ENCODE data around the gene FILIP1.
"Not testable (repeated sequence)": the region's sequence is repeated elsewhere in the genome, so short reads cannot be mapped to it uniquely, and the experiment has no call there.

Gene FILIP1

DNA sequence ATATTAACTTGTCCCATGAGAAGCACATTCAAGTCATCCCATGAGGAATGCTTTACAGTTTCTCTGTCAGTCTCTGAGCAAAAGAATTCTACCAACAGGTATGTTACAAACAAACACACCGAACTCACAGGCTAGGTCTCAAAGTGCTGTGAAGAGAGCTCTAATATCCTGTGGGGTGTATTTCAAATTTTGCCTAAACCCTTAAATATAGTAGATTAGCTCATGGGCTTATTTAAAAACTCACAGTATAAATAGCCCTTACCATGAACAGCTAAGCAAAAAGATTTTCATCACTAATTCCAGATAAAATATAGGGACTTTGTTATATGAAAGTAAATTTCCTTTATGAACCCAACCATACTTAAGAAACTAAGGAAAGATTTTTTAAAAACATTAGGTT is 77.8 kb downstream of the FILIP1 start:
- no peak for DNase-seq

DNA sequence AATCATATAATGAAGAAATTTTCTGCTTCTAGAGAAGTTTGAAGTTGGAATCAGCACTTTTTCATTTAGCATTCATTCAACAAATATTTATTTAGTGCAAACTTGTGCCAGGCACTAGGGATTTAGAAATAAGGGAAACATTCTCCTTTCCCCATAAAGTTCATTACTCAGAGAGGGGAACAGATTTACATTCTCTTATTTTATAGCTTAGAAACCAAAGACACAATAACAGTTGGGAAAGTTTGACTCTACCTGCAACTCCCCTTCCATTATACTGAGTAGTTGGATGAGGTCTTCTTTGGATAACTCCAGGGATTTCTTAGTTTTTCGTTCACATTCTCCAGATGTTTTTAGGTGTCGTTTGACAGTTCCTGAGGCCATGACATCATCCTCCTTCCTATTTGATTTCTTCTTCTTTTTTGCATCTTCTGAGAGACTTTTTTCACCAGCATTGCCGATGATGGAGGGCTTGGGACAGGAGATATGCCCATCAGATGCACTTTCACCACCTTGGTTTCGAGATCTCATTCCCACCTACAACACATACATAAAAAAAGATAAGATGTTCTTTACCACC is 79.1 kb downstream of the FILIP1 start:
- no peak for DNase-seq

DNA sequence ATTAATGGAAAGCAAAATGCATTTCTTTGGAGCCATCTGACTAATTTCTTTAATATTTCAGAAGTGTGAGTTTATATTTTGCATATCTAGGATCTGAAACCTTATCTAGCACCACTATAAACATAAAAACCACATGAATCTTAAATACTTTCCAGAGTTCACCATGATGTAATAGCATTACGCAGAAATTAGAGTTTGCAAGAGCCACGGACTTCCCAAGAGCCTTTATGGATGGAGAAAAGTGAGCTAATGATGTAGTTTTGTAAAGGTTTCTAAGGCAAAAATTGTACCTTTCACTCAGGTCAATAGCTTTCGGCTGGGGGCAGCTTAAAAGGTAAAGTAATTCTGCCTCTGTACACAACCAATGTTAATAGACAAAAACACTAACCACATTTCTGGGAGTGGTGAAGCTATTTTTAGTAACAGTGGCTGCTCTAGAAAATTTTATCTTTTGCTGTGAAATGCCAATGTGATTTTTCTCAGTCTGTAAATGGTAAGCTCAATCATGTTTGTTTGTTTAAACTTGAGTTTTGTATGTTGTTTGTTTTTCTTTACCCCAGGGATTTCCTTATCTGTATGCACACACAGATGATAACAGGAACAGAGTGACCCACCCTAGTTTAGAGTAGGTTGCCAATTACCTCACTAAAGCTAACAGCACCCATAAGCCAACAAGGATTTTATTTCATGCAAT is 80.5 kb downstream of the FILIP1 start:
- DNase-seq: no peak

DNA sequence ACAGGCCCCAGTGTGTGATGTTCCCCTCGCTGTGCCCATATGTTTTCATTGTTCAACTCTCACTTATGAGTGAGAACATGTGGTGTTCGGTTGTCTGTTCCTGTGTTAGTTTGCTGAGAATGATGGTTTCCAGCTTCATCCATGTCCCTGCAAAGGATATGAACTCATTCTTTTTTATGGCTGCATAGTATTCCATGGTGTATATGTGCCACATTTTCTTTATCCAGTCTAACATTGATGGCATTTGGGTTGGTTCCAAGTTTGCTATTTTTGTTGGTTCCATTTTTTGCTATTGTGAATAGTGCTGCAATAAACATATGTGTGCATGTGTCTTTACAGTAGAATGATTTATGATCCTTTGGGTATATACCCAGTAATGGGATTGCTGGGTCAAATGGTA is 83.0 kb downstream of the FILIP1 start:
- DNase-seq: not testable (repeated sequence)

DNA sequence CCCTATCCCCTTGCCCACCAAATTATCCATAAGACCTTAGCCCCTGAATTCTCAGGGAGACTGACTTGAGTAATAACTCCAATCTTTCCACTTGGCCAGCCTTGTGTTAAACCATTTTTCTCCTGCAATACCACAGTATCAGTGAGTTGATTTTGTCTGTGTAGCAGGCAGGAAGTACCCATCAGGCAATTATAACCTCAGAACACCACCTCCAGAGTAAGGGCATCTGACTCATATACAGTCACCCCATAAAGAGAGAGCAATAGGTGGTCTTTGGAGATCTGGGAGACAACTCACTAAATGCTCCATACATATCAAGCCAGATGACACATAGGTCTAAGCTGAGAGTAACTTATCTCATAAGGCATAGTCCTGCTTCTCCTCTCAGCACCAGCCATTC is 83.7 kb downstream of the FILIP1 start:
- no peak for DNase-seq

DNA sequence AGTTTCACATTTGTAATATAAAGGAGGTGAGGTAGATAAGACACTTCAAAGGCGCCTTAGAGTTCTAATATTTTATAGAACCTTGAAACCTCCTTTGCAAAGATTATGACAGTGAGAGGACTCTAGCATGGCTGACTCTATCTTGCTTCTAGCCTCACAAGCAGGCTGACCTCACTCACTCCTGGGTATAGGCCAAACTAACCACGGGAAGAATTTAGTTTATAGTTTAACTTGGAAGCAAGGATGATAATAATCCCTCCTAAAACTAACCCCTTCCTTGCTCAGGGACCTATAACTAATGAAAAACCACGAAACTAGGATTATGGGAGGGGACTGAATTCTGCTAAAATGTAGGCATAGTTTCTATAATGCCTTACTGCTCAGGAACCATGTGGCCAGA is 84.3 kb downstream of the FILIP1 start:
- DNase-seq: no peak

DNA sequence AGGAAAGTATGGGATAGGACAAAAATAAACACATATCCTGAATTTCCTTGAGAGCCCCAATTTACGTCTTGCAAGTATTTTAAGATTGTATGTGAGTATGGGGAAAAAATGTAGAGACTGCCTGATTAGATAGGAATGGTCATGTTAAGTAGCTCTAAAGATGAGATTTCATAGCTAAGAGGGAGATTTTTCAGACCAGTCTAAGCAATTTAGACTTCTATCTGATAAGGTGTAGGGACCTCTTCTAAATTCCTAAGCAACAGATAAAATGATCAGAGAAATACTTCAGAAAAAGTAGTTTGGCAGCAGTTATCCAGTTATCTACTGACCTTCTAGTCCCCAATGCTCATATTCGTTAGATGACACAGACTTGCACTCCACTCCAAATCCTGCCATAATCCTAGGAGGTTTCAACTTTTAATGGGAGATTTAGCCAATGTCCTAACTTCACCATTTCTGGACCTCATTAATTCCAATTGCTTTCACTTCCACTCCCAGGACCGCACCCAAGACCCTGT is 90.0 kb downstream of the FILIP1 start:
- DNase-seq: no peak

DNA sequence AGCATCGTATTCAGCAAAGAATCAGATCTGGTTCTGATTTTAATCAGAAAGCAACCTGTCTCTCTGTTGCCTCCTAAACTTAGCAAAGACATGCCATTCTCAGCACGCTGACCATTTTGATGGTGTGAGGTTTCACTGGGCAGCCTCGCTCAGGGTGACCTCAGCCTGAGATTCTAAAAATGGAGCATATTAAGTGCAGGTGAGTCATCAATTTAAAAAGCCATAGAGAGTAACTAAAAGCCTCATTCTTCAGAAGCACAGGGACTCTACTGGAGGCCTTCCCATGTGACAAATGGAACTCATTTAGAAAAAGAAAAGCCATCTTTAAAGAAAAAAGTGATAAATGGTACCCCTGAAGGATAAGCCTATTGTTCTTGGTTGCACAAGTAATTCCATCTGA is 91.3 kb downstream of the FILIP1 start:
- no peak for DNase-seq

DNA sequence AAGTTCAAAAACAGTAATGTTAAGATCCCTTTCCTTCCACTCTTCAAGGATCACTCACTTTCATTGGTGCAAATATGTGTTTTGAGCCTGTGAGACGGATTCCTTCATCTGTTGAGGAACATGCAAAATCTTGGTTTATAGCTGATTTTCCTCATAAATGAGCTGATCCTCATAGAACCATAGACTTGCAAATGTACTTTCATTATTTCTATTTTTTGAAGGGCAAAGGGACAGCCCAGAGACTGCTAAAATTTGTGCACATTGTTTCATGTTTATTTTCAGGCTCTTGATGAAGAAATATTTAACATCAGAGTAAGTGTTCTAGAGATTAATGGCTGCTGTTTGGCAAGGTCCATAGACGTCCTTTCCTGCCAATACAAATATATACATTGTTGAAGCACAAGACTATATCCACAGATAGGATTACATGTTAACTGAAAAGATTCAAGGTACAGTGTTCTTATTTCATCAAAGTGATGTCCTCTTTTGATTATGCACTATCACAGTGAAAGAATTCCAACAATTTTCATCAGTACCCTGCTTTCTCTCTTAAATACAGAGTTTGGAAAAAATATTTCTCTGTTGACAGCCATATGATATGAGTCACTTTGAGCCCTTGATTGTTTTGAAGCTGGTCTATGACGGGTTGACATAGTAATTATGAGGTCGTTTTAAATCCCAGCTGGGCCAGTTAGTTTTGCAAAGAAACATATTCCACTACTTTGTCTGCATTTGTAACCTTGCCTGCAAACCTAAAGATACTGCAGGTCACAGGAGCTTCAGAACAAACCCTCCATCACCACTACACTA is 95.7 kb downstream of the FILIP1 start:
- DNase-seq: no peak

DNA sequence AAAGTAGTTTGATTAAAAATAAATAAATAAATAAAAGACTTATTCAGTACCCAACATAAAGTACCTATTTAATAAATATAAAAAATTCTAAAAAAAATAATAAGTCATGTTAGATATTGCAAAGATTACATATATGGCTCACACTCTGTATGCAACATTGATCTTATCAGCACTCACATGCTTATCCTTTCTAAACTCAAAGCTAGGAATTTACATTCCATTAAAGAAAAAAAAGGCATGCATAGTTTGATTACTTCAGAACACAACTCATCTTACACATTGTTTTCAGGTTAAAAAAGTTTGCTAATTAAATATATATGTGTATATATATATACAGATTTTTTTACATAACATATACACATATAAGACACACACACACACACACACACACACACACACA is 96.4 kb downstream of the FILIP1 start:
- DNase-seq: no peak

DNA sequence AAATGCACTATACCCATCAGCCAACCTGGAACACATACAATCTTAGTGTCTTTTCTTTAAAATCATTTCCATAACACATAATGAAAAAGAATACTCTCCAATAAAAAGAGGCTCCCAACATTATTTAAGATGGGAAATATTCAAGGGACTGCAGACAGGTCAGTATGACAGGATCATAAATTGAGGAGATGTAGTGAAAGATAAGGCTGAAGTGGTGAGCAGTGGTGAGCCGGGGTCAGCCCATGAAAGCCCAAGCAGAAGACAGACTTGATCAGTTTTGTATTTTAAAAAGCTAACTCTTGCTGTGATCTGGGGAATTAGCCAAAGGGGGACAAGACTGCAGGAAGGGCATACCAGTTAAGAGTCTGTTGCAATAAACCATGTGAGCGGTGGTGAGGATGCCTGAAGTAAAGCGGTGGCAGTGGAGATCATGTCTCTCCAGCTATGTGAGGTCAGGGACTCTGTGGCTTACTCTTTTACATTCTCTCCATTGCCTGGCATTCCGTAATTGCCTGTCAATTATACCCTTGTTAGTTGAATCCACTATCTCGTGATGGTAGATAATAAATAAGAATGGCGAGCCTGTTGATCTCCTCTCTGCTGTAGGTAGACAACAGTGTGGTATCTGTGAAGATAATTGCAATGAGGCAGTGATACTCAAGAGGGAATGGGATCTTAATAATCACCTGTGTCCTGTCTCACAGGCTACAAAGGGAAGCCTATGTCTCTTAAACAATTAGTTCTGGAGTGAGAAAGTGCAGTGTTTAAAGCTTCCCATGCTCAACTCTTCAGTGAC is 97.4 kb downstream of the FILIP1 start:
- DNase-seq: no peak

DNA sequence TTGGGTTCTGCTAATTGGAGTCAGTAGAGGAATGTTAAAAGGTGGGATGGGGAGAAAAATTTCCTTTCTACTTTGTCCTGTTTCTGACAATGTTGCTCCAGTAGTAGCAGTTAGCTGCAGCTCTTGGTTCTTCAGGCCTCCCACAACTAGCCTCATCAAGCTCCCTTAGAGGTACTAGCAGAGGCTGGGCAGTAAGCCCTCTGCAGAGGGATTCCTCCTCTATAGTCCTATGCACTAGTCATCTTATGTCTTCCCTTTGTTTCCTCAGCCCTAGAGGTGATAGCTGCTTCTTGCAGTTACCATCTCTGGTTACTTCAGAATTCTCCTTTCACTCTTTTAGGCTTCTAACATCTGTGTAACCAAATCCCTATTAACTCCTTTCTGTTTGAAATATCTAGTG is 99.8 kb downstream of the FILIP1 start:
- DNase-seq: no peak

DNA sequence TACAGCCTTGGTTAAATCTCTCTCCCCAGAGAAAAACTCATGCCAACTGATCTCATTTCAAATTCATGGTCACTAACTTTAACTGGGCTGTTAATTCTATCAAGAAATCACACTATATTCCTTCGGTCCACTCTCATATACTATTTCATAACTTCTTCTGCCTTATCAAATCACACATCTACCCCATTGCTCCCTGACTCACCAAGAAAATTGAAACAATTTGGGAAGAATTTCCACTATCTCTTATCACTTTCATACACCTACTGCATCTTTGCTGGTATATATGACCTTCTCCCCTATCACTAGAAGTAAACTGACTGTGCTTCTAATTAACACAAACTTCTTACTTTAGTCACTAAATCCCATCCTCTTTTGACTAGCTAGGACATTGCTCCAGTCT is 102.3 kb downstream of the FILIP1 start:
- DNase-seq: no peak

DNA sequence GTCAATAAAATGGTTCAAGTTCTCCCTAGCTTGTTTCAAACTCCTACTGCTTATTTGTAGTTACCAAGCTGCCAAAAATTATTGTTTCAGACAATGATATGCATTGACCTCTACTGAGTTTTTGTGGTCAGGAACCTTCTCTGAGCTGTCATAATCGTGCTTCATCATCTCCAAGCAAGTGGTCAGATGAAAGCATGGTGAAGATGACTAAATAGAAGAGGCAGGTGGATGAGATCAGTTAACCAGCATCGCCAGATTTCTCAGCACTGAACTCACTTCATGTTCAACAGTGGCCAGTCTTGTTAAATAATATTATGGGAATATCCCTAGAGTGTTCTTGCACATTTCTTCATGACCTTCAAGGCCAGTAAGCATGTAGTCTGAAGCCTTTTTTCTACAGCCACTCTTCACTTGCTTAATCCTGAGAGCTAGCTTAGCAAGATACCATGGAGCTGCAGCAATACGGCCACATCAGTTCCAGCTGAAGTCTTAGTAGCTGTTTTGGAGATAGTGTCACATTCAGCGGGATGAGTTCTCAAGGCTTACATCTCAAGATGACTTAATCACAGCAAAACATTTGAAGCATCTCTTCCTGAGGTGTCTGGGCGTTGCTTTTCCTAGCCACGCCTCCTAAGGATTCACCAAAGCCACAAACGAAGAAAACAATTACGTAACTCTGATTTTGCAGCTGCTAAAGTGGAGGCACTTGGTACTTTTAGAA is 107.4 kb downstream of the FILIP1 start:
- DNase-seq: no peak

DNA sequence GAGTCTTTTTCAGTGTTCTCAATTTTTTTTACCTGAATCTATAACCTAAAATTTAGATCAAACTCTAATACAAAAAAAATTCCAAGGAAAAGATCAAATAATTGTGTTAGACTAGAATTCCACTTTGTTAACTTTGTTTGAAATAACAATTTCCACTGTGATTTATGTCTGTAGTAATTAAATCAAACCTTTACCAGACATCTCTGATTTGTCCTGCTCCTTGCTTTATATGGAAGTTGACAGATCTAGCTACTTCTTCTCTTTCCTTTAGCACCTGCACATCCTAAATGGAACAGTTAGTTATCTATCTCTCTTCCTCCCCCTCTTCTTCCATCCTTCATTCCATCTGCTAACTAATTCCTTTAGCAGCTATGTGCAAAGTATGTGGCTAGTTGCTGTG is 109.5 kb downstream of the FILIP1 start:
- no peak for DNase-seq

DNA sequence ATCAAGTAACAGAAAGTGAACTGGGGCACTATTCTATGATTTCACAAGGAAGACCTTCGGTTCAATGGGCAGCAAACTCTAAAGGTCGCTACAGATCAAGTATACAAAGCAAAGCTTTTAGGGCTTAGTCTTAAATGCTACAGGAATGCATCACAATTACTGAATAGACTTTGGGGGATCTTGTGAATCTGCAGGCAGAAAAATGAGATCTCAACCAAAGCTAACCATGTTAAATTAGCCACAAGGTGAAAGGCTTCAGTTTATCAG is 111.0 kb downstream of the FILIP1 start:
- DNase-seq: no peak

DNA sequence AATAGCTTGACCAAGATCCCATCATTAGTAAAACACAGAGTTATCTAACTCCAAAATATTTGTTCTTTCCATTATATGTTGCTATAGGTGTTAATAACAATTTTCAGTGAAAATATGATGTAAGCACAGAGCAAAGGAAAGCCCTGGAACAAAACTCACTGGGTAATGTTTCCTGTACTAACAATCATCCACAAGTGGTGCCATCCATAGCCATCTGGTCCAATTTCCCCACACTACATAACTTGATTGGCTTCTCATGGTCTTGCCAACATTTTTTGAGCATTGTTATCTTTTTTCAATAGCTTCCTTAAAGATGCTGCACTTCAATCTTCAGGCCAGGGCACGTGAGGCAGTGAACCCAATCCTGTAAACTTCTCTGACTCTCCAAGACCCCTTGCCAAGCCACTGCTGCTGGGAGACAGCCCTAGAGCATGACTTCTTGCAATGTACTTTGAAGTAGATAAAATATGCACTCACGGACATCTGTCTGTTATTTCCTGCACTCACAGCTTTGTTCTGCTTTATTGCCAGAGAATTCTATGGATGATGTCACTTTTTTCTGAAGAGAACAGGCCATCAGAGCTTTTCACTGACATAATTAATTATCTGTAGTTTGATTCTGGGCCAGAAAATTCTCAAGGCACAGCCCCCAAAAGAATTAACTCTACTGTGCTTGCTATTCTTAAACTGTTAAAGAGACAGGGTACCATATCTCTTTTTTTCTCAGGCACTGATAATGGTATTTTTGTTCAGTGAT is 111.5 kb downstream of the FILIP1 start:
- DNase-seq: no peak

DNA sequence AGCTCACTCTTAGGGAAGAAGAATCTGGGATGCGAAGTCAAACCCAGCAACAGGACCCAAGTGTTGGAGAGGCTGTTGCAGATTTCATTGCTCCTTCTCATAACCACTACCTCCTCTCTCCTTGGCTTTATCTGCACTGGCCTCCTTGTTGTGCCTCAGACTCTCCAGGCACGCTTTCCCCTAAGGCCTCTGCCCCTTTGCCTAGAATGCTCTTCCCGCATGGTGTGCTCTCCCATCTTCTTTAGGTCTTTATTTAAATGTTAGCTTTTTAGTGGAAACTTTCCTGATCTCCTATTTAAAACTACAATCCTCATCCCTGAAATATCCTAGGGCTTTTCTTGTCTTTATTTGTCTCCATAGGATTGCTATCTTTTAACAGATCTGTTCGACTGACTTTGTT is 114.1 kb downstream of the FILIP1 start:
- no peak for DNase-seq

DNA sequence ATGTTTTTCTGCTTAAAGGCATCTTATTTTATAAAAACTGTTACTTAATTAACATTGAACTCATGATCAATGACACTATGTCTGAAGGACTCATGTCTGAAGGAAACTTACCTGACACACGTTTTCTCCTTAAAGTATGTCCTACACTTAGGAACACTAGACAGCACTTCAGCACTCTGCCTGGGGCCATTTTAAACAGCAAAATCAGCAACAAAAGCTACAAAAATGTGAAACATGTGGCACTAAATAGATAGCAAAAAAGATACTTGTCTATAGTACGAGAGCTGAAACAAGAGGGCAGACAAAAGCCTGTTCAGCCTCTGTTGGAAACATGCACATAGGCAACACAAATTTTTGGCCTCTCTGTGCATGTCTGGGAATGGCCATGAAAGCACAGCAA is 115.5 kb downstream of the FILIP1 start:
- no peak for DNase-seq

DNA sequence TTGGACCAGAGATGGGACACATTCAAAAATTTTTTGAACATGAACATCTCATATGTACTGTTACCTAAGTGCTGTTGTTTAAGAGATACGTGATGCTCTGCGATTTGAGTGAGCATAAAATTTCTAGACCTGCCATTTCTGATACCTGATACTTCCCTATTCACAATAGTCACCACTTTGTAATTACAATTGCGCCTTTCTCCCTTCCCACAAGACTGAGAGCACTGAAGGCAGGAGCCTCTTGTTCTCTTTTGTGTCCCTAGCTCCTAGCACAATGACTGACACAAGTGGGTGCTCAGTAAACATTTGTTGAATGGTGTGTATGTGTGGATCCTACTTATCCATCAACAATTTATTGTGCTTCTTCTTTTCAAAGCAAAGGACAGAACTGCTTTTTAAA is 116.2 kb downstream of the FILIP1 start:
- DNase-seq: no peak

DNA sequence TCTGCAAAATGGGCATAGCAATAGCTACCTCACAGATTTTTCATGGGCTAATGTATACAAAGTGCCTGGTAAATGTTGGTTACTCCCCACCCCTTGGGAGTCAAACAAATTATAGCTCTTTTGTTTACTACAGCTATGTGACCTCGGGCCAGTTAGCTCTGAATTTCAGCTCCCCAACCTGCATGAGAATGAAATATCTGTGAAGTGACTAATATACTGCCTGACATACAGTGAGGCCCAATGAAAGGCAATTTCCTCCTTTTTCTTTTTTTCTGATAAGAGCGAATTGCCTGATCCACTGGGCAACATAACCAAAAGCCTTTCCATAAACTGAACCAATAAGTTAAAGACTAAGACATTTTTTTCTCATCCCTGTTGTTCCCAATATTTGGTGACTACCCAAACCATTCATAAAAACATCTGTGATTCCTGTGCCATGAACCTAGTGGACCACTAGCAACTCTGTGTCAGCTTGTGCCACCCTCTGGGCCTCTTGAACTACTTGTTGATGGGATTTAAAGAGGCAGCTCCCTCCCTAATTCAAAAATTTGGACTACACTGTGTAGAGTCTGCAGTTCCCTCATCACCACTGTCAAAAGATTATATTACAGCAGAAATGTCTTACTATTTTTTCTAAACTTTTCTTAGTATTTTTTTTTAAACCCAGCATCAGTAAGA is 117.1 kb downstream of the FILIP1 start:
- no peak for DNase-seq
